ENCODE measurements around the gene IL12RB2.

DNA sequence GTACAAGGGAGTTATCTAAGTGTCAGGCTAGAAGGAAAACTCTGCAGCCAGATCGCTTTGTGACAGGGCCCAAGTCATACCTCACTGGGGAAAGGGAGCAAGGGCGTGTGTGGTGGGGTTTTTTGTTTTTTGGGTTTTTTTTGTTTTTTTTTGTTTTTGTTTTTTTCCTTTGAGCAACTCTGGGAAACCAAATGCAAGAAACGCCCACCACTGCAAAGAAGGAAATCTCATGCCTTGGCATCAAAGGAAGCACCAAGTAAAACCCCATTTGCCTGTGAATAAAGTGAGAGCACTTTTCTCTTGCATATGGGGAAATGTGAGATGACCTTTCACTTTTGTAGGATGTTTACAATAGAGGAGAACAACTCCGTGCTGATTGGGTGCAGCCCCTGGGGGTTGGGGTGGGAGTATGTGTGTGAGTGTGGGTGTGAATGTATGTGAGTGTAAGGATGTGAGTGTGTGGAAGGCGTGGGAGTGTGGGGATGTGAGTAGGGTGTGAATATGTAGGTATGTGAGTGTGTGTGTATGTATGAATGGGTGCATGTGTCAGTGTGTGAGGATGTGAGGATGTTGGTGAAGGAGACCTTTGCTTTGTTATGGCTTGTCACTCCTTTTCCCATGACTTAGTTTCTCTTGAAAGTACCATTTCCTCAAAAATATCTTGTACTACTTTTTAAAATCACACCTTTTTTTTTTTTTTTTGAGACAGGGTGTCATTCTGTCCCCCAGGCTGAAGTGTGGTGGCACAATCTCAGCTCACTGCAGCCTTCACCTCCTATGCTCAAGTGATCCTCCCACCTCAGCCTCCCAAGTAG lies 34.6 kb downstream of the IL12RB2 start:
- TF ChIP-seq EZH2 (IDR thresholded peaks at IDR 0.05; ENCODE audit: insufficient read depth, poor library complexity, severe bottlenecking) (no peak), EZH2phosphoT487 (IDR thresholded peaks at IDR 0.05; ENCODE audit: insufficient read depth, low read depth) (no peak)
